ENCODE results near the gene NQO1. TPM values are rescaled to one million over a fixed set of nuclear protein-coding genes. Genes with fewer than 3 reads are reported as not detected.

Gene NQO1
- total RNA-seq, 1 experiment from 2014 or later, result 519 TPM

- DNase-seq (ENCODE audit: low read depth, low spot score) (no peak), ATAC-seq (no peak)
- Histone ChIP-seq H3K4me2 (ENCODE audit: low read length) (no peak overlapping the region), H3K4me3 (replicated peaks in 1 of 2; ENCODE audit: low read depth in 1 of 2, low read length in 2 of 2) (no peak overlapping the region), H3K4me1 (ENCODE audit: control insufficient read depth in 1 of 2, insufficient read depth in 2 of 2, low read length in 2 of 2) (peaks cover 14 to 43% of the 10 kb centered on the region in 2 experiments), H3K36me3 (ENCODE audit: control insufficient read depth in 1 of 2, insufficient read depth in 2 of 2, low read length in 2 of 2) (peaks cover 18 to 33% of the 10 kb centered on the region in 2 experiments; a peak in 3 of 4 replicates), H3K9me3 (ENCODE audit: control insufficient read depth in 1 of 2, insufficient read depth in 1 of 2, low read depth in 1 of 2, low read length in 2 of 2) (no peaks in the 10 kb centered on the region), H3K79me2 (ENCODE audit: insufficient read depth, low read length) (peaks cover 79% of the 10 kb centered on the region), H3K9me2 (ENCODE audit: insufficient read depth) (no peaks in the 10 kb centered on the region), H2AFZ (ENCODE audit: low read depth, low read length, poor library complexity, severe bottlenecking) (no peak overlapping the region), H3K9ac (ENCODE audit: low read length) (no peak overlapping the region), H4K20me1 (ENCODE audit: insufficient read depth) (no peaks in the 10 kb centered on the region), H3K27me3 (ENCODE audit: insufficient read depth, low read length) (no peaks in the 10 kb centered on the region), H3K27ac (ENCODE audit: low read depth, low read length) (no peak overlapping the region)
- CTCF ChIA-PET, result interaction anchor here (2.0 kb wide), 1 partner anchor 13 kb away, joined by 6 read pairs; no protein-coding TSS in a partner anchor
- RAD21 ChIA-PET (ENCODE audit: low non-redundant PET in 1 of 2, low total read pairs in 2 of 2, uncharacterized antibody in 2 of 2, unreplicated experiment in 2 of 2), result no interaction called here
- BruUV-seq (replicated peaks), result no TSS peak
- TF ChIP-seq EGR1 (IDR thresholded peaks at IDR 0.05; ENCODE audit: low read depth) (no peak), POLR2A (IDR thresholded peaks at IDR 0.05; ENCODE audit: borderline replicate concordance, extremely low read depth, insufficient read depth, insufficient read length) (no peak), RAD21 (IDR thresholded peaks at IDR 0.05; ENCODE audit: low read depth) (no peak), POLR2AphosphoS5 (IDR thresholded peaks at IDR 0.05; ENCODE audit: low read depth, low read length) (no peak), SP1 (IDR thresholded peaks at IDR 0.05; ENCODE audit: low read depth) (no peak), CEBPB (IDR thresholded peaks at IDR 0.05; ENCODE audit: low read depth) (no peak), FOSL1 (IDR thresholded peaks at IDR 0.05; ENCODE audit: low read depth) (no peak), ELF1 (IDR thresholded peaks at IDR 0.05; ENCODE audit: borderline replicate concordance, low read depth) (no peak), ZFX (IDR thresholded peaks at IDR 0.05) (no peak), SIN3A (IDR thresholded peaks at IDR 0.05; ENCODE audit: low read depth) (no peak), JUND (IDR thresholded peaks at IDR 0.05) (no peak), EZH2 (IDR thresholded peaks at IDR 0.05) (no peak), CTCF (IDR thresholded peaks at IDR 0.05 in 2 of 3, conservative IDR thresholded peaks at IDR 0.05 in 1 of 3; ENCODE audit: borderline replicate concordance in 1 of 3, insufficient read depth in 1 of 3, low read depth in 2 of 3, low read length in 2 of 3) (no peak), CBX3 (IDR thresholded peaks at IDR 0.05; ENCODE audit: low read depth) (no peak)
- POLR2A ChIA-PET, result interaction anchor here (1.7 kb wide), 1 partner anchor 8 kb away, joined by 6 read pairs; no protein-coding TSS in a partner anchor
- intact Hi-C loops (cut with micrococcal nuclease), result no loop called here
Measured at GRCh38 chr16:69721441-69721957, 4.9 kb downstream of the NQO1 start.
